GM12873 (cell line): ENCODE data around the gene SCAMP5.

Source experiments
- CTCF ChIP-seq: IDR thresholded peaks from 2 replicates; pipeline ENCODE4 v1.5.1; 2012; ENCODE audit warnings: low read depth, mild to moderate bottlenecking, moderate library complexity, low read length, control low read depth; ENCODE audit not compliant: insufficient read depth; ENCODE audit errors: missing control alignments

Gene SCAMP5

GRCh38 chr15:75023181-75023871 lies 28.0 kb downstream of the SCAMP5 start, which contains the start of gene PPCDC:
PPCDC (plus strand) TSS chr15:75023590; CDS start chr15:75028319, 4,729 bp downstream.
- no peak for TF ChIP-seq CTCF

GRCh38 chr15:75023872-75024636 lies 28.7 kb downstream of the SCAMP5 start:
- TF ChIP-seq CTCF = no peak

GRCh38 chr15:75025107-75025506 lies 29.7 kb downstream of the SCAMP5 start:
- no peak for TF ChIP-seq CTCF

GRCh38 chr15:75025548-75026260 lies 30.3 kb downstream of the SCAMP5 start:
- TF ChIP-seq CTCF = no peak

GRCh38 chr15:75027551-75027950 lies 32.2 kb downstream of the SCAMP5 start:
- TF ChIP-seq CTCF = no peak

GRCh38 chr15:75028991-75029377 lies 33.6 kb downstream of the SCAMP5 start:
- TF ChIP-seq CTCF = no peak
